HG03460 (cell line): Measurements from ENCODE around the gene BTNL2.
"Not testable (repeated sequence)": the region's sequence is repeated elsewhere in the genome, so short reads cannot be mapped to it uniquely, and the experiment has no call there.

ENCODE experiments used
- ATAC-seq: cut with Tn5 transposase; IDR thresholded peaks from one replicate; pipeline ENCODE4 v1.9.1; 2021; ENCODE audit not compliant: unreplicated experiment

Gene BTNL2

DNA sequence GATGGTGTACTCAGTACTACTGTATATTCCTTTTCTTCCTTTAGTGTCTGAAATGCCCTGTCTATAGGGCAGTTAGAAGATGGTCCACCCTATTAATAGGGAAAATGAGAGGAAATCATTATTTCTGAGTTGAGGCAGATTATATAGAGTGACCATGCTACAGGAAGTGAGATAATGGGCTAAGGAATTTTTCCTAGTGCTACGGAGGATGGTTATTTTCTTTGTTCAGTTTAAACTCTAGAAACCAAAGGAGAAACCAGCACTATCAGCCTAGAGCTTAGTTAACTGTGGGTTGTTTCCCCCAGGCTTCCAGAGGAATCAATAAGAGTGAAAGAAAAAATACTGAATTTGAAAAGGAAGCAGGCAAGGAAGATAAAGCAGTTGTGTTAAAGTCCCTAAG, 35.8 kb downstream of the BTNL2 start:
- no peak for ATAC-seq

DNA sequence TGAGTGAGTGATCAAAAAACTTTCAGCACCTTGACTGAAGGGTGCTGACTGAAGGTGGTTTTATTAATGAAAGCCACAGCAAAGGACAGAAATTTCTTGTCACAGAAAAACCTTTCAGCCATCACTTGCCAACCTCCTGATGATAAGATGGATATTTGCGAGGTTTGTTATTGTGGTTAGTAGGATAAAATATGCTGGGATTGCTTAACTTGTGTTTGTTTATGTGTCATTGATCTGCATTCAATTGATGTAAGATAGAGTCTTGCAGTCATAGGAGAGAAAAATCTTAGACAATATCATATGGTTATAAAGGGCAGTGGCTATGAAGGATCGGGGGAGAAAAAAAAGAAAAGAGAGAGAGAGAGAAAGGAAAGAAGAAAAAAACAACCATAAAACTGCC, 36.5 kb downstream of the BTNL2 start:
- ATAC-seq = no peak

DNA sequence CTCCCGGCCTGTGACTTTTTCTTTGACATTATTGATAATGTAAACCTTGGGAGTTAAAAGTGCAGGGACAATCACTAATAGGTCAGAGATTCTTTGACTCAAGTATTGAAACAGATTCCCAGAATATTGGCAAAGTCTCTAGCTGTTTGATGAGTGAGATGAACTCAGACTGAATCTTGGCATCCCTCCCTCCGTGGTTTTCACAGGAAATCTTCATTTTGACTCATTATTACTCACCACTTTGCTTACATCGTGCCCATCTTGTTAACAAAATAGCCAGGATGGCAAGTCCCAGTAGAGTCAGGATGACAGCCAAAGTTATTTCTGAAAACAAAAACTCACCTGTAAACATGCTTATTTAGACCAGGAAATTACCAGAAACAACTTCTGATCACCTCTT, 37.3 kb downstream of the BTNL2 start:
- no peak for ATAC-seq

DNA sequence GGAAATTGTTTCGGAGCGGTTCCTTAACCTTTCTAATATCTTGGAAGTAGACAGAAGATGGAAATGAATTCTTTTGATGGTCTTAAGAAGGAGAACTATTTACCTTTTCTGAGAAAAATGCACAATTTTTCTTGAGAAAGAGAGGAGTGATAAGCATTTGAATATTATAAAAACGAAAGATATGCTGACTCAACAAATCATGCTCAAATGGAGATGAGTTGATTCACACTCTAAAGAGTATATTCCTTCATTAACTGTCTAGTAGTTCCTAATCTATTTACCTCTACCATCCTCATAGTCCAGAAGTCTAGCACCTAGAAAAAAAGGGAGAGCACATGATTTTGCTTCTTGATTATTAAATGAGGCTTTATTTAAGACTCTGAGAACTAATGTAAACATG, 39.3 kb downstream of the BTNL2 start:
- no peak for ATAC-seq

DNA sequence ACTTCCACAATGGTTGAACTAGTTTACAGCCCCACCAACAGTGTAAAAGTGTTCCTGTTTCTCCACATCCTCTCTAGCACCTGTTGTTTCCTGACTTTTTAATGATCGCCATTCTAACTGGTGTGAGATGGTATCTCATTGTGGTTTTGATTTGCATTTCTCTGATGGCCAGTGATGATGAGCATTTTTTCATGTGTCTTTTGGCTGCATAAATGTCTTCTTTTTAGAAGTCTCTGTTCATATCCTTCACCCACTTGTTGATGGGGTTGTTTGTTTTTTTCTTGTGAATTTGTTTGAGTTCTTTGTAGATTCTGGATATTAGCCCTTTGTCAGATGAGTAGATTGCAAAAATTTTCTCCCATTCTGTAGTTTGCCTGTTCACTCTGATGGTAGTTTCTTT, 47.8 kb downstream of the BTNL2 start:
- not testable (repeated sequence) for ATAC-seq

DNA sequence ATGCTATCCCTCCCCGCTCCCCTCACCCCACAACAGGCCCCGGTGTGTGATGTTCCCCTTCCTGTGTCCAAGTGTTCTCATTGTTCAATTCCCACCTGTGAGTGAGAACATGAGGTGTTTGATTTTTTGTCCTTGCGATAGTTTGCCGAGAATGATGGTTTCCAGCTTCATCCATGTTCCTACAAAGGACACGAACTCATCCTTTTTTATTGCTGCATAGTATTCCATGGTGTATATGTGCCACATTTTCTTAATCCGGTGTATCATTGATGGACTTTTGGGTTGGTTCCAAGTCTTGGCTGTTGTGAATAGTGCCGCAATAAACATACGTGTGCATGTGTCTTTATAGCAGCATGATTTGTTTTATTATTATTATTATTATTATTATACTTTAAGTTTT, 48.4 kb downstream of the BTNL2 start:
- ATAC-seq = not testable (repeated sequence)

DNA sequence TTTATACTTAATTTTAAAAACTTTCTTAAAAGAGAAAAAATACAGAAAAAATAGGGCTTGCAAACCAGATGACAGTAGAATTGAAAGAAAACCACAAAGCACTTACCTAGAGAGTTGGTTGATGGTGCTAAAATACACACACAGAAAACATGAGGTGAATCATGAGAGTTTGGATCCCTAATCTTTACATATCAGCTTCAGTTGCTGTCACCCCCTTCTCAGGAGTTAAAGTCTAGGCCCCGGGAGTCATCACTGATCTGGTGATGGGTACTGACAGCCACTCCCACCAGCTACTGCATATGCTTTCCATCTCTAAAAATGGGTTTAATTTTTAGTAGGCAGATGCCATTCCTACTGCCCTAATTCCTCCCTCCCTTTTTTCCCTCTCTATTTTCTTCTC, 52.0 kb downstream of the BTNL2 start:
- no peak for ATAC-seq

DNA sequence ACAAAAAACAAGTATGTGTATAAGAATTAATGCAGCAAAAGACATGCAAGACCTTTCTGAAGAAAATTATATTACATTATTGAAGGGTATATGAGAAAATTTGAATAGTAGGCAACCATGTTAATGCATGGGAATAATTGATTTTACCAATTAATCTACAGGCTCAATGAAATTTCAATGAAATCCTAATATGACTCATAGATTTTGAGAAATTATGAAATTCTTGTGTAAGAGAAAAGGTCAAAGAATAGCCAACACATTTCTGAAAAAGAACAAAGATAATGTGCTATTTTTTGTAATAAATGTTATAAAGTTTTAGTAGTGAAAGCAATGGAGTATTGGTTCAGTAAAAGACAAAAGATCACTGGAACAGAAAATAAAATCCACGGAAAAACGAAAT, 53.6 kb downstream of the BTNL2 start:
- ATAC-seq = no peak
